DMS79 treated with DMSO at 0.1 percent for 48 hours (cell line): ENCODE data around the gene APBA3.

Experiments used
- DNase-seq: peaks from one replicate; lab custom pipeline; 2025; lab: John Stamatoyannopoulos, UW

Gene APBA3

DNA sequence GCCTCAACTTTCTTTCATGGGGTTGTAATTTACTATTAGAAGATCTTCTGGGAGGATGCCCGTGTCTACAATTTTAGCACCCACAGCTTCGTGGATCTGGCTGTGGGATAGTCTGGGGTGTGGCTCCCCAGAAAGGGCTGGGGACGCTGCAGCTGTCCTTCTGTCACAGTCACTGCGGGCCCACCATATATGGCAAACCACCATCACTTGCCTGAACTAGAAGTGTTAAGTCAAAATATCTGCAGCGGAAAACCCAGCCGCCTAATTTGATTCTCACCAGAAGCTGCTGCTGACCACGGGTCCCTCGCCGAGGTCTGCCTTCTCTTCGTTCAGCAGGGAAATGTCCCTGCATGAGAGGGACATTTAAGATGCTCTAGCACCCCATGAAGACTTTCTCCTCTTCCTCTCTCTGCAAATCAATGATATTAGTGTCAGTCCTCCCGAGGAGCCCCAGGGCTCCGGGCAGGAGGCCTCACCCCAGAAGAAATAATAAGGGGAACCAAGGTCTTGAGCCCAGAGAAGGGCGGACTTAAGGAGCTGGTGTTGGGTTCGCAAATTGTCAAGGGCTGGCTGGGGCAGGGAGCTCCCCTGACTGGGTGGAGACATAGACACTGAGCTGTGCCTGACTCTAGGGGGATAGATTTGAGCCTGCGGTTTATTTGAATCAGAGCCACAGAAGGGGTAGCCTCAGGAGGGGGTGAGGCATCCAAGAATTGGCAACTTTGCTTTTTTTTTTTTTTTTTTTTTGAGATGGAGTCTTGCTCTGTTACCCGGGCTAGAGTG is 27.7 kb upstream of the APBA3 start:
- DNase-seq, result no peak

DNA sequence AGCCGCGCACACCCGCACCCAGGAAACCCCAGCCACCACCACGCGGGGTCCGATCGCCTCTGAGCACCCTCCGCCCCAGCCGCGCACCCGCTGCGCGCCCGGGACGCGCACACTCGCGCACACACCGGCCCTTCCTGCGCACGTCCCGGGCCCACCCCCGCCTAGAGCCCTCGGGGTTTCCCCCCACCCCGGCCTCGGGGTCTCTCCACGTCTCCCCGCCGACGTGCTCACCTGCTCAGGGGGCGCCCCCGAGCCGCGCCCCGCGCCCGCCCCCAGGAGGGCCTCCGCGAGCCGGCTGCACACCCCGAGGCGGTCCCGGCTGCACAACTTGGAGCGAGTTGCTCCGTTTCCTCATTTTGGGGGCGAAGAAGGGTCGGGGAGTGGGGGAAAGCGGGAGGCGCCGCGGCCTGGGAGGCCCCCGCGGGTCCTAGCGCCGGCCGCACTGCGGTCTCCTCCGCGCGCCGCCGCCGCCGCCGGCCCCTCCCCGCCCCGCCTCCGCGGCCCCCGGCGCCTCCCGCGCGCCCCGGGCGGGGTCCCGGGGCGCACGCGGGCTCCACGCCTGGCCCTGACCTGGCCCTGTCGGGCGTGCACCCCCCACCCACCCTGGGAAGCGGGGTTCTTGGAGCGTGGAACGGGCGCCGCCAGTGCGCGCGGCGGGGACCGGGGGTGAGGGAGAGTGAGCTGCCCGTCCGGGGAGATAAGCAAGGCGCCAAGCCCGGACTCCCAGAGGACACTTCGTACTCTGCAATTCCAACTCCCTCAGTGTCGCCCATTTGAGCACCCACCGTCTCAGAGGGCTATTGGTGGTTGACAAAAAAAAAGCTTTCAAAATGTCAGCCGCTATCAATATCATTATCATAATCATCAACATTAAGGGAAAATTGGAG is 24.7 kb upstream of the APBA3 start, which contains the start of gene MATK:
MATK (minus strand) TSS at position 444 of the 887 bp plus-strand sequence. CDS start 1,246 bp downstream, outside the sequence.
- no peak for DNase-seq

DNA sequence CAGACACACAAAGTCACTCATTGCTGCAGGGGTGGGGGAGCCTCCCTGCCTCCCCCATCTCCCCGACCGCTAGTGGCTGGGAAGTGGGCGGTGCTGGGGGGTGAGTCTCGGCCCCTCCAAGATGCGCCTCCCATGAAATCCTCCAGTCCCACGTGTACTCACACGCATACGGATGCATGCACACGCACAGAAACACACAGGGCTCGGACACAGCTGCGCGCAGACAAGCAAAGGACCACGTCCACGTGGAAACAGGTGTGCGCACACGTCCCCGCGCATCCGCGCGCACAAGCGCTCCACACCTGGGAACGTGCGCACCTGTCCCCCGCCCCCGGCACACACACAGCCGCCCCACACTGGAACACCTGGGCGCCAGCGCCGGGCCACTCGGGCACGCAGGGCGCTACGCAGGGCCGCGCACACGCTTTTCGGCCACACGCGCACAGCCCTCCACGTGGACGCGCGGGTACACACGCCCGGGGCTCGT is 24.0 kb upstream of the APBA3 start:
- DNase-seq, result no peak

DNA sequence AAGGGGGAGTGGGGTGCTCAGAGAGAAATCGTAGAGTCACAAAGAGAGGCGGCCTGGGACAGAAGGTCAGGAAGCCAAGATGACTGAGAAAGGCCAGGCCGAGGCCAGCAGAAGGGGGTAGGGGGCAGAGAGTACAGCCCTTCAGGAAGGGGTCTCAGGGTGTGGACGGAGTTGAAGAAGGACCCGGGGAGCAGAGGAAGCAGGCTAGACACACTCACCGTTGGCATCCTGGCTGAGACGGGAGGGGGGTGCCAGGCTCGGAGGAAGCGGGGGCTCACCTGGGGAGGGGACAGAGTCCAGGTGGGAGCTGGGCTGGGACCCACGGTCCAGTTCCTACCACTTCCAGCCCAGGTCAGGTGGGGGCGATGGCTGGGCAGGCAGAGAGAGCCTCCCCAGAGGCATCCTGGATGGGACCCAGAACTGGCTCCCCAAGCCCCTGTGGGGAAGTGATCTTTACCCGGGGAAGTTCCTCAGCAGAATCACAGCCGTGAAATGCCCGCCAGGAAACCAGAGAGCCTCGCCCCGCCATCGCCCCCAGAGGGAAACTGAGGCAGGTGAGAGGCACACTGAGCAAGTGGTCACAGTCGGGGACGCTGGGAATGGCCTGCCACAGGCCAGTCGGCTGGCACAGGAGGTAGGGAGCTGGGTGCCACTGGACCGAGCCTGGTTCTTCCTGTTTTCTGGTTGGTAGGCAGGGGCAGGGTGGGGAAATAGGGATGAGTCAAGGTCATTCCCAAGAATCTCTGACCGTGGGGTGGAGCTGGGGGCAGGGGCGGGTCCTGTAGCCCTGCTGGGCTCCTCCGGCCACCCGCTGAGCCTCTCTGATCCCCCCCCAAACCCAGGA is 23.3 kb upstream of the APBA3 start:
- DNase-seq, result no peak

DNA sequence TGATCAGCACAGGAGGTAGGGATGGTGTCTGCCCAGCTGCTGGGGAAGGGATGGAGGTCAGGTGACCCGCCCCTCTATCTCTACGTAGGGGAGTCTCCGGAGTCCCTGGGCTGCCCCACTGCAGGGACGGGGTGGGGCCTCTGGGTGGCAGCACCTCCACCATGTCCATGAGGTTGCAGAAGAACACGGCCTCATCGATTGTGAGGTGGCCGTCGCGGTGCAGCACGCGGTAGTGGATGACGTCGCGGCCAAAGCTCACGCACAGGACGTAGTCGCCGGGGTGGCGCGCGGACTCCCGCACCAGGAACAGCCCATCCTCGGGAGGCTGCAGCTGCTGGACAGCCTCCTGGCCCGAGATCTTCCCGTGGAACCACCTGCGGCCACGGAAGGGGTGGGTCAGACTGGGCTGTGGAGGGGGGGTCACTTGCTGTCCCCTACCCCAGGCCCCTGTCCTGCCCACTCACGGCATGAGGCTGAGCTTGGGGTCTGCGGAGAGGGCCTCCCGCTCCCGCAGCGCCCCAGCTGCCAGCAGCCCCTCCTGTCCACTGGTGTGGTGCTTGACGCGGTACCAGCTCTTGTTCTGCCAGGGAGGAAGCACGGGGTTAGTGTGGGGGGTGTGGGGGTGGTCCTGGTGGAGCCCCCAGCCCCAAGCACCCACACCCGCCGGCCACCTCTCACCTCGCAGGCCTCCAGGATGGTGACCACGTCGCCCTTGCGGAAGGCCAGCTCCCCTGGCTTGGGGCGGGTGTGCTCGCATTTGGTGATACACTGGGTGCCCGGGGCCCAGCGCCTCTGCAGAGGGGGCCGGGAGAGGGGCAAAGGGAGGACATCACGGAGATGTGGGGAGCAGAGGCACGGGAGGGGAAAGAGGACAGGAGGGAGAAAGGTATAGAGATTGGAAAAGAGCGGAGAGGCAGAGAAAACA is 22.4 kb upstream of the APBA3 start:
- no peak for DNase-seq

DNA sequence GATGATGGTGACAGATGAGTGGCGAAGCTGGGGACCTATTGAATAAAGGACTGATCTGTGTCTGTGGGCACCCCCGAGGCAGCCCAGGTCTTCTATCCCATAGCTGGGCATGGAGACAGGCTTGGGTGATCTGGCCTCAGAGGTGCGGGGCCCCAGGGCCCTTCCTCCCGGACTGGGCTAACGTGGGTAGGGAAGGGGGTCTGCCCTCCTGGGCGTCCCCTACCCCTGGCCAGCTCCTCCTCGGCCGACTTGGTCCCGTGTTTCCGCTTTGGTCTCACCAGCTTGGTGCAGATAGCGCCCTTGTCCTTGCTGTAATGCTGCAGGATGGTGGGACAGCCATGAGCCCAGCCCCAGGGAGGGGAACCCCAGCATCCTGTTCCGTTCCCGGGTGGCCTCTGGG is 21.4 kb upstream of the APBA3 start:
- DNase-seq, result no peak

DNA sequence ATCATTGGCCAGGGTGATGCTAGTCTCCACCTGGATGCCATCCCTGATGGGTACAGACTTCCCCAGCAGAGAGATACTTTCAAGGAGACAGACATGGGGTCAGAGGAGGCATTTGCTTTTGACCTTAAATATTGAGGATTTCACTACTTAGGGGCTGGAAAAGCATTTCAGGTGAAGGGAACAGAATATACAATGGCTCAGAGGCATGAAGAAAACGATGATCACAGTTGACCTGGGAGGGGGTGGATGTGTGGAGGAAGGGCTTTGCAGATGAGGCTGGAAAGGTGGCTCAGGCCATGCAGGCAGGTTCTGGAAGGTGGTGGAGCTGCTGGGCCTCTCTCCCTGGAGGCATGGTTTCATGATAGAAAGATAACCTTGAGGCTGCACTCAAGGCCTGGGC is 20.8 kb upstream of the APBA3 start:
- DNase-seq, result no peak

DNA sequence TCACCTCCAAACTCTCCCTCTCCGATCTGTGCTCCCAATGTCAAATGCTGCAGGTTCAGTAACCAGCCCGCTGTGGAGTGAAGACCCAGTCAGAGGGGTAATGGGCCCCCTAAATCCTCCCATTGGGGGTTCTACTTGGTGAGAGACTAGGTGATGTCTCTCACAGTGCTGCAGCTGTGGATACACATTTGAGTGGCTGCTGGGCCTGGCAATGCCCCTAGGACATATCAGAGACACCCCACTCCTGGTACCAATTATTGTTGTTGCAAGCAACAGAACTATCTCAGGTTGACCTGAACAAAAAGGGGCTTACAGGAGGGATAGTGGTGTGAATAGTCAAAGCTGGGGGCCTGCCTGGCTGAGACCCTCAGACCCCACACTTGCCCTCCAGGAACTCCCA is 20.1 kb upstream of the APBA3 start:
- no peak for DNase-seq

DNA sequence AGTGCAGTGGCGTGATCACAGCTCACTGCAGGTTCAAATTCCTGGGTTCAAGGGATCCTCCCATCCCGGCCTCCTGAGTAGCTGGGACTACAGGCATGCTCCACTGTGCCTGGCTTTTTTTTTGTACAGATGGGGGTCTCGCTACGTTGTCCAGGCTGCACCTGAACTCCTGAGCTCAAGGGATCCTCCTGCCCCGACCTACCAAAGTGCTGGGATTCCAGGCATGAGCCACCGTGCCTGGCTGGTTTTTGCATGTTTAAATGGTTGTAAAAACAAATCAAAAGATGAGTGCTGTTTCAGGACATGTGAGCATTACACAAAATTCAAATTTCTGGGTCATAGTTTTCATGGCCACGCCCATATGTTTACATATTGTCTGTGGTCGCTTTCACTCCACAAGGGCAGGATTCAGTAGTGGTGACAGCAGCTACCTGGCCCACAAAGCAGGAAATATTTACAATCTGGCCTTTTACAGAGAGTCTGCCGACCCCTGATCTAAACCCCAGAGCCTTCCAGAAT is 19.4 kb upstream of the APBA3 start:
- DNase-seq, result no peak

DNA sequence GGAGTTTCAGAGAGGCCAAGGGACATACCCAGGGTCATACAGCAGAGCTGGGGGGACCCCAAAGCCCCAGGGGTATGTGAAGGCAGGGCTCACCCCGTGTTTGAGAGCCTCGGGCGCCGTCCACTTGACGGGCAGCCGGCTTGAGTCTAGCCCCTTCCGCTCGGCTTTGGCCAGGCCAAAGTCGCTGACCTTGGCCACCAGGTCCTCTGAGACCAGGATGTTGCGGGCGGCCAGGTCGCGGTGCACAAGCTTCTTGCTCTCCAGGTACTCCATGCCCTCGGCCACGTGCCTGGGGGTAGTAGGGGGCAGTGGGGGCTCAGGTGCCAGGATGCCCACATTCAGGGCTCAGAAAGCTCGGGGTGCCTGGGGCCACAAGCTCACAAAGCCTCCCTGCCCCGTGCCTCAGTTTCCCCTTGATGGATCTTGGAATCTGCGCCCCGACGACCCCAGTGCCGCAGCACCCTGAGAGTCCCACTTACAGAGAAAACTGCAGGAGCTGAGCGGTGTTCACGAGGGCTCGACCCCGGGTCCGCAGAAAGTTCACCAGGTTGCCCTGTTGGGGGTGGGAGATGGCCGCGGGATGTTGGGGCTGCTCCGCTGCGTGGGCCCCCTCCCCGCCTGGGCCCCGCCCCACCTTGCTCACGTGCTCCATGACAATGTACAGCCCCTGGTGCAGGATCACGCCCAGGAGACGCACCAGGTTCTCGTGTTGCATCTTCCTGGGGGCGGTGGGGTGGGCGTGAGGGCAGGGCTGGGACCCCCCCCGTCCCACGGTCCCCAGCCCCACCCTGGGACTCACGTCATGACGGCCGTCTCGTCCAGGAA is 17.6 kb upstream of the APBA3 start:
- no peak for DNase-seq

DNA sequence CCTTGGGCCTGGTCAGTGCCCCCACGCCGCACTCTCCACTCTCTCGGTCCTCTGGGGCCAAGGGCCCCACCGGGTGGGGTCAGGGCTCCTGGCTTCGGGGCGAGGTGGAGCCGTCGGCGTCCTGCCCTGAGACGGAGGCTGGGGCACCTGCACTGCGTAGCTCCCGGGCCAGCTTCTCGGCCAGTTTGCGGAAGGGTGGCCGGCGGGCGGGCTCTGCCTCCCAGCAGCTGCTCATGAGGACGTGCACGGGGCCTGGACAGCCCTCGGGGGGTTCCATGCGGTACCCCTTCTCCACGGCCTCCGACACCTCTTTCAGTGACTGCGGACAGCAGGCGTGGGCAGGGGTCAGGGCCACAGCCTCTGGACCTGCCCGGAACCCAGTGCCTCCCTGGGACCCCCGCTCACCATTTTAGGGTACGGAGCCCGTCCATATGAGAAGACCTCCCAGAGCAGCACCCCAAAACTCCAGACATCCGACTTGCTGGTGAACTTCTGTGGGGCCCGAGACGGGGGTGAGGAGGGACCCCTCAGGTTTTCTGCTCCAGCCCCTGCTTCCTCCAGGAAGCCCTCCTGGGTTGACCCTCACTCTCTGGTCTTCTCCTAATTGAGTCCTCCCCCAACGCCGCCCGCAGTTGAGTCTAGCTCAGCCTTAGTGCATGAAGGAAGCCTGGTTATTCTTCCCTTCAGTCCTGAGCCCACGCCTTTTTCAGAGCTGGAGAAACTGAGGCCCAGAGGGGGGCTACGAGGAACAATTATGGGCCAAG is 16.8 kb upstream of the APBA3 start:
- no peak for DNase-seq

DNA sequence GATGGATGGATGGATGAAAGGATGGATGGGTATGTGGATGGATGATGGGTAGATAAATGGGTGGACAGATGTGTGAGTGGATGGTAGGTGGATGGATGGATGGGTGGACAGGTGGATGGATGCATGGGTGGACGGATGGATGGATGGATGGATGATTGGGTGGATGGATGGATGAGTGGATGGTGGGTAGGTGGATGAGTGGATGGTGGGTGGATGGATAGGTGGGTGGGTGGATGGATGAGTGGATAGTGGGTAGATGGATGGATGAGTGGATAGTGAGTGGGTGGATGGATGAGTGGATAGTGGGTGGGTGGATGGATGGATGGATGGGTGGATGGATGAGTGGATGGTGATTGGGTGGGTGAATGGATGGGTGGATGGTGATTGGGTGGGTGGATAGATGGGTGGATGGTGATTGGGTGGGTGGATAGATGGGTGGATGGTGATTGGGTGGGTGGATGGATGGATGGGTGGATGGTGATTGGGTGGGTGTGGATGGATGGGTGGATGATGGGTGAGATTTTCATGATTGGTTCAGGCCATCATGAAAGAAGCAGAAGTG is 15.1 kb upstream of the APBA3 start:
- DNase-seq, result no peak

DNA sequence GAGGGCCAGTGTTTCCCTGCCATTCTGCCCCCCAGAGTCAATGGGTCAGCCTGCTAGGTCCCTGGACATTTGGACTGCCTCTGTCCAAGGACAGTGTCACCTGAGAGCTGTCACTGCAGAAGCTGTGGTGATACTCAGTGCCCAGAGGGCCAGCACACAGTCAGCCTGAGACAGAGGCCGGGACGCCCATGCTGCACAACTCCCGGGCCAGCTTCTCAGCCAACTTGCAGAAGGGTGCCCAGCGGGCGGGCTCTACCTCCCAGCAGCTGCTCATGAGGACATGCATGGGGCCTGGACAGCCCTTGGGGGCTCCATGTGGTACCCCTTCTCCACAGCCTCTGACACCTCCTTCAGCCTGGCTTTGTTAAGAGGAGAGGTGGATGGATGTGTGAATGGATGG is 14.3 kb upstream of the APBA3 start:
- no peak for DNase-seq

DNA sequence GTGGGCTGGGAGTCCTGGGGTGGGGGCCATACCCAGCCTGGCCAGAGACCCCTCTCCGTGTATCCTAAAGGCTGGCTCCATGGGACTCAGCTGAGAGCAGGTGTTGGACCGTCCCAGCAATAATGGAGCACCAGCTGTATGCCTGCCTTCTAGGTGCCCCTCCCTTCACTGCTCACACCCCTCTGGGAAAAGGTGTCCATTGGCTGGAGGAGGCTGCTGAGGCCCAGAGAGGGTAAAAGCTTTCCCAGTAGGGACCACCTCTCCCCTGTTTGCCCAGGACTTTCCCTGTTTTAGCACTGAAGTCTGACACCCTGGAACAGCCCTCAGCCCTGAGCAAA is 13.9 kb upstream of the APBA3 start:
- no peak for DNase-seq

DNA sequence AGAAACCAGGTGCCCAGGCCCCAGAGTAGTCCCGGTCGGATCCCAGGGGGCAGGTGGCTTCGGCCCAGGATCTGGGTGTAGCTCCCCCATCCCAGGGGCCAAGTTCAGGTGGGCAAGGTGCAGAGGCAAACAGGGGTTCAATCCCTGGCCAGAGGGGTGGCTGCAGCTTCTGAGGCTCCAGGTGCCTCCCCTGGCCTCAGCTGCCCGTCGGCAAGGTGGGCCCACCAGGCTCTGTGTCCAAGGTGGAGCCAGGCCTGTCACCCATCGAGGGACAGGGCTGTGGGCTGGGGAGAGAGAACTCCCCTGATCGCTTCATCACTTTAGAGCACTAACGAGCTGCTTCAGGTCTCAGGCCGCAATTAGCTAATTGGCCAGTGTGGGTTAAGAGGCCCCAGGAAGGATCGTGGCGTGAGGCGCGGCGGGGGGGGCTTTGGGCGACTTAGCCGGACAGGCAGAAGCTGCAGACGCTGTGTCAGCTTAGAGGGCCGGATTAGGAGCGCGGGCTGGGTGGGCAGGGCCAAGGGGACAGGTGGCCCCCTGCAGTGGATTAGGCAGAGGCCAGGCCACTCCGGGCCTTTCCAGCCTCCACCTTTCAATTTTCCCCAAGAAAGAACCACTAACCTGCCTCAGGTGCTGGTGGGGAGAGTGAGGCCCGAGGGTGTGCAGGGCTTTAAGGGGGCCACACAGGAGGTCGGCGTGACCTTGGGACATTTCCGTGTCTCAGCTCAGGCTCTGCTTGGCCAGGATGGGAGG is 13.3 kb upstream of the APBA3 start:
- no peak for DNase-seq

DNA sequence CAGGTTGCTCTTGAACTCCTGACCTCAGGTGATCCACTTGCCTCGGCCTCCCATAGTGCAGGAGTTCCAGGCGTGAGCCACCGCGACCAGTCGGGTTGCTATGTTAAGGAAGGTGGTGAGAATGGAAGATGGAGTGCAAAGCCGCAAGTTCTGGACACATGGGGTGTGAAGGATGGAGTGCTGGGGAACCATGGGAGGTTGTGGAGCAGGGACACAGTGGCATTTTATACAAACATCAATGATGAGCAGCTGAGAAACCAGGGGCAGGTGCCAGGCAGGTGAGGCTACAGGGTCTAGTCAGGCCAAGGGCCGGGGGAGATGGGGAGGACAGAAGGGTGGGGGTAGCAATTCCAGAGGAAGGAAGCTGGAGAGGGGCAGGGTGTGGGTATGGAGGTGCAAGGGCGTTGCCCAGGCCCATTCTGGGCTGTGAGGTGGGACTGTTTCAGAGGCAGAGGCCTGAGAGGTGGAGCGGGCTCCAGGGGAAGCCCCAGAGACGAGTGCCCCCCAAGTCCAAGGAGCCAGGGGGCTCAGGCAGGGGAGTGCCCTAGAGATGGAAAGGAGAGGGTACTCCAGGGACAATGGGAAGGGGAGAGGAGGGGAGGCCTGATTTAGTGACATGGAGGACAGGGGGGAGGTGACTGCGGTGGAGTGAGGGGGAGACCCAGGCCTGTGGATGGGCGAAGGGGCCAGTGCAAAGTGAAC is 12.5 kb upstream of the APBA3 start:
- no peak for DNase-seq

DNA sequence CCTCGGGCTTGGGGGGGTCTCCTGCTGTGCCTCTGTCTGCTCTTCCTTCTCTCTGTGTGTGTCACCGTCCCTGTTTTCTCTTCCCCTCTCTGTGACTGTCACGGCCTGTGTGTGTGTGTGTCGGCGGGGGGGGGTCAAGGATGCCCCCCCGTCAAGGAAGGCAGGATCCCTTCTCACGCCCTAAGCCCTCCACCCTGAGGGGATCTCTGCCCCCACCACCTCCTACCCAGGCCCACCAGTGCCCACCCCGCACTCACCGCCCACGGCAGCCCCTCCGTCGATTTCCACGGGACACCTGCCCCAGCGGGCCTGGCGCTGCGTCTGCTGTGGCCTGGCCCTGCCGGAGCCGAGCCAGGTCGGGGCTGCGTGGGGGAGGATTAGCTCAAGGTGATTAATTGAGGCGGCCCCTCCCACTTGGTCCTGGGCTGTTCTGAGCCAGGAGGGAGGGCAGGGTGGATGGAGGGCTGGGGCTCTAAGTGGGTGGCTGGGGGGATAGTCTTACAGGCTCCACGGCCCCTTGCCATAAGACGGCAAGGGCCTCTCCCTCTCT is 10.5 kb upstream of the APBA3 start, which contains the start of gene RAX2:
RAX2 (minus strand) TSS at position 323 of the 550 bp plus-strand sequence. CDS start 486 bp downstream, outside the sequence.
- no peak for DNase-seq
